K562 (cell line): ENCODE data around the gene ARAF. TPM values are rescaled to one million over a fixed set of nuclear protein-coding genes. Genes with fewer than 3 reads are reported as not detected.

Experiments
- ATAC-seq: fragments of 200-7000 bp; cut with Tn5 transposase; 3 replicates; pipeline ENCODE4 v1.9.1; 2020; ENCODE audit warnings: moderate library complexity
- BruUV-seq: library from RNA; stranded (reverse); fragments of 400-500 nt; replicated peaks from 2 replicates; lab custom pipeline; 2021; lab: Mats Ljungman, UMichigan
- CTCF ChIA-PET: fragments of 300-600 bp; formaldehyde crosslinking; extraction: SDS; loops from one replicate; lab custom pipeline; 2021; ENCODE audit warnings: low intra/inter-chr PET ratio; lab: Yijun Ruan, JAX
- POLR2A ChIA-PET: fragments of 300-600, 350-650 bp; sonication (Branson Sonifier 250); formaldehyde crosslinking; extraction: SDS; loops from one replicate; lab custom pipeline; 2021; ENCODE audit warnings: antibody characterized with exemption, inconsistent platforms; lab: Yijun Ruan, JAX
- DNase-seq, 4 experiments: peaks; one replicate each; pipeline versions ENCODE4 v3.0.0 to v3.0.0-alpha.2; 2011 to 2018; ENCODE audit warnings: low spot score in 3 of 4, mixed read lengths in 3 of 4; ENCODE audit errors: extremely low read depth in 1 of 4
- FAIRE-seq: peaks from 2 replicates; lab custom pipeline; 2011; peaks lifted over from hg19 to GRCh38; lab: Jason Lieb, UNC
- H2AFZ ChIP-seq: 2 replicates; pipeline ENCODE4 v1.6.0; 2011; ENCODE audit warnings: low read depth, low read length, control low read depth, inconsistent platforms
- H3K27ac ChIP-seq: fragments of 200-600 bp; 3 replicates; pipeline ENCODE4 v1.8.0; 2011; ENCODE audit warnings: low read depth, mild to moderate bottlenecking, control low read depth, inconsistent platforms, low read length, moderate library complexity, mixed read lengths; ENCODE audit errors: extremely low read depth
- H3K27me3 ChIP-seq, 2 experiments: fragments of 300-600 bp in 1 of 2; 2 replicates in 1 of 2; 3 replicates in 1 of 2; pipeline versions ENCODE4 v1.6.0 to v1.8.0; 2011; ENCODE audit warnings: inconsistent platforms in 2 of 2, low read length in 2 of 2, mild to moderate bottlenecking in 1 of 2, mixed read lengths in 1 of 2, moderate library complexity in 1 of 2; ENCODE audit not compliant: control insufficient read depth in 2 of 2, insufficient read depth in 2 of 2
- H3K36me3 ChIP-seq: fragments of 300-600 bp; 3 replicates; pipeline ENCODE4 v1.8.0; 2011; ENCODE audit warnings: mild to moderate bottlenecking, low read length, inconsistent platforms; ENCODE audit not compliant: control insufficient read depth, insufficient read depth
- H3K4me1 ChIP-seq, 2 experiments: fragments of 200-600 bp in 1 of 2; replicated peaks in 1 of 2; 2 replicates in 1 of 2; 3 replicates in 1 of 2; pipeline versions ENCODE4 v1.5.1 to v1.8.0; 2011; ENCODE audit warnings: inconsistent platforms in 2 of 2, low read length in 2 of 2, mild to moderate bottlenecking in 1 of 2, mixed read lengths in 1 of 2, moderate library complexity in 1 of 2; ENCODE audit not compliant: control insufficient read depth in 2 of 2, insufficient read depth in 2 of 2
- H3K4me2 ChIP-seq: 2 replicates; pipeline ENCODE4 v1.6.1; 2011; ENCODE audit warnings: low read length, control low read depth, inconsistent platforms, mixed read lengths; ENCODE audit not compliant: insufficient read depth
- H3K4me3 ChIP-seq: fragments of 200-600 bp; sonication (generic), shearing (Covaris generic); 2 replicates; pipeline ENCODE4 v1.5.1; 2016; ENCODE audit warnings: control low read depth, inconsistent platforms
- H3K79me2 ChIP-seq: fragments of 200-600 bp; 3 replicates; pipeline ENCODE4 v1.8.0; 2011; ENCODE audit warnings: low read length, inconsistent platforms; ENCODE audit not compliant: control insufficient read depth, insufficient read depth
- H3K9ac ChIP-seq, 2 experiments: 2 replicates each; pipeline versions ENCODE4 v1.6.0 to v1.6.1; 2011; ENCODE audit warnings: low read depth in 2 of 2, low read length in 2 of 2, control low read depth in 1 of 2, inconsistent platforms in 1 of 2, mild to moderate bottlenecking in 1 of 2, mixed read lengths in 1 of 2; ENCODE audit not compliant: insufficient read depth in 1 of 2
- H3K9me1 ChIP-seq: one replicate; pipeline ENCODE4 v1.6.0; 2011; ENCODE audit warnings: inconsistent platforms, mild to moderate bottlenecking, low read length, moderate library complexity; ENCODE audit not compliant: control insufficient read depth, insufficient read depth
- H3K9me3 ChIP-seq: replicated peaks from 2 replicates; pipeline ENCODE4 v1.5.1; 2011; ENCODE audit warnings: low read depth, low read length, inconsistent platforms; ENCODE audit not compliant: control insufficient read depth, insufficient read depth
- H4K20me1 ChIP-seq: replicated peaks from 2 replicates; pipeline ENCODE4 v1.6.1; 2011; ENCODE audit warnings: low read length, inconsistent platforms, mixed read lengths; ENCODE audit not compliant: control insufficient read depth, insufficient read depth
- BCL6 ChIP-seq: fragments of 250-450 bp; sonication (Bioruptor Pico); IDR thresholded peaks from 2 replicates; pipeline ENCODE4 v1.4.0; 2020
- ETV1 ChIP-seq: fragments of 450-650 bp; conservative IDR thresholded peaks from 2 replicates; pipeline ENCODE4 v1.6.1; 2016; ENCODE audit warnings: missing genetic modification characterization, control low read depth, low read depth, missing compliant biosample characterization
- FOXK1 ChIP-seq: sonication (generic); formaldehyde crosslinking; IDR thresholded peaks from 2 replicates; pipeline ENCODE4 v1.8.0; 2022; ENCODE audit warnings: missing genetic modification reagents, mild to moderate bottlenecking, borderline replicate concordance
- NKRF ChIP-seq: fragments of 450-650 bp; IDR thresholded peaks from 2 replicates; pipeline ENCODE4 v1.6.1; 2016; ENCODE audit warnings: borderline replicate concordance
- POLR2G ChIP-seq: fragments of 200-400 bp; formaldehyde crosslinking; IDR thresholded peaks from 2 replicates; pipeline ENCODE4 v1.6.1; 2017; ENCODE audit warnings: low read depth, mild to moderate bottlenecking, antibody characterized with exemption, low read length, moderate library complexity
- PPARD ChIP-seq: fragments of 250-450 bp; sonication (Bioruptor Pico); IDR thresholded peaks from 2 replicates; pipeline ENCODE4 v1.8.0; 2022; ENCODE audit warnings: inconsistent platforms, mild to moderate bottlenecking, moderate library complexity
- RERE ChIP-seq: sonication (generic); formaldehyde crosslinking; IDR thresholded peaks from 2 replicates; pipeline ENCODE4 v1.8.0; 2023; ENCODE audit warnings: missing genetic modification reagents, mild to moderate bottlenecking, borderline replicate concordance
- RFX7 ChIP-seq: fragments of 250-450 bp; sonication (Bioruptor Pico); IDR thresholded peaks from 2 replicates; pipeline ENCODE4 v1.5.1; 2021; ENCODE audit warnings: mild to moderate bottlenecking
- ZHX1 ChIP-seq: fragments of 150-350 bp; conservative IDR thresholded peaks from 2 replicates; pipeline ENCODE4 v1.6.1; 2014; ENCODE audit warnings: low read length
- ZKSCAN1 ChIP-seq: fragments of 150-350 bp; IDR thresholded peaks from 2 replicates; pipeline ENCODE4 v1.6.1; 2016; ENCODE audit warnings: low read depth, low read length
- ZNF175 ChIP-seq: fragments of 200-800 bp; sonication (Bioruptor generic); IDR thresholded peaks from 2 replicates; pipeline ENCODE4 v1.6.1; 2016; ENCODE audit warnings: low read depth, mild to moderate bottlenecking, missing genetic modification characterization, missing compliant biosample characterization
- WGBS: fragments of 100-300 bp; shearing (Covaris generic); methylation state at CpG from one replicate; pipeline ENCODE4 v1.1.6; 2016; ENCODE audit warnings: low coverage, mixed read lengths; ENCODE audit not compliant: insufficient coverage; ENCODE audit errors: missing lambda C conversion rate; 5-methylcytosine and 5-hydroxymethylcytosine counted together
- in situ Hi-C: fragments of 300-500 bp; cut with MboI; formaldehyde crosslinking; loops from 4 replicates; pipeline ENCODE4 v1.15.0; 2018; ENCODE audit warnings: inconsistent platforms, mixed read lengths
- intact Hi-C: fragments of 100-400 bp; cut with micrococcal nuclease; formaldehyde crosslinking; loops from 2 replicates; pipeline ENCODE4 v1.14.2; 2022
- polyA plus RNA-seq, 8 experiments: library from polyadenylated mRNA; depleted of rRNA in 4 of 8; stranded (reverse) in 5 of 8; unstranded in 3 of 8; fragments of >200 nt; fragmentation: Nextera tagmentation in 2 of 8; fragmentation: Illumina TruSeq in 1 of 8; extraction: Ambion mirVana in 2 of 8; extraction: Trizol in 1 of 8; gene quantifications; 2 replicates each; pipeline versions ENCODE4 v1.2.1 to v1.2.3, GENCODE V29; 2011 to 2014; ENCODE audit warnings: inconsistent platforms in 1 of 8, missing spikeins in 1 of 8
- total RNA-seq, 7 experiments: library from RNA; depleted of rRNA in 6 of 7; stranded (reverse); fragments of >200 nt in 6 of 7; fragmentation: Illumina TruSeq in 2 of 7; extraction: Trizol in 2 of 7; gene quantifications; 2 replicates each; pipeline versions ENCODE4 v1.2.1 to v1.2.3, GENCODE V29; 2011 to 2021; ENCODE audit warnings: low replicate concordance in 1 of 7

The ARAF gene
- total and polyA plus RNA-seq, 9 of the 15 experiments (the other 6 are each of a cell fraction or from before 2014, with no cell fraction given) = 5.5 to 70.0 (median 29.4) TPM

GRCh38 chrX:47571215-47571614 lies 10.2 kb downstream of the ARAF start:
- no peaks in the 10 kb centered on the region for H4K20me1 ChIP-seq
- TF ChIP-seq BCL6 (CRISPR knock-in tag) (no peak), PPARD (no peak), POLR2G (peak; percentile 41), NKRF (no peak), RERE (CRISPR knock-in tag) (no peak), ETV1 (tag) (no peak), RFX7 (no peak), FOXK1 (no peak), ZHX1 (no peak), ZKSCAN1 (peak; percentile 86), ZNF175 (CRISPR knock-in tag) (no peak)
- TF ChIP-seq, all 486 proteins: peak for 2
- H3K4me1 ChIP-seq = peaks cover 0 to 41% of the 10 kb centered on the region in 2 experiments; a peak in 3 of 5 replicates
- no peaks in the 10 kb centered on the region for H3K9me1 ChIP-seq
- POLR2A ChIA-PET = interaction anchor here (1.3 kb wide), 1 partner anchor 11 kb away, joined by 4 read pairs; no protein-coding TSS in a partner anchor
- H3K4me3 ChIP-seq = no peak overlapping the region
- H3K4me2 ChIP-seq = no peak overlapping the region
- 92% methylated on average over 6 of the region's 11 CpGs for WGBS
- intact Hi-C loops = no loop called here
- no peak overlapping the region for H3K27ac ChIP-seq
- no peak overlapping the region for H3K9ac ChIP-seq
- FAIRE-seq (no peak), DNase-seq (no peak), ATAC-seq (peak; percentile 37; the same call in 2 of the 3 replicates)
- no TSS peak for BruUV-seq
- H3K79me2 ChIP-seq = no peaks in the 10 kb centered on the region
- in situ Hi-C loops = no loop called here
- no peak overlapping the region for H2AFZ ChIP-seq
- H3K9me3 ChIP-seq = no peaks in the 10 kb centered on the region
- no peaks in the 10 kb centered on the region for H3K27me3 ChIP-seq
- peaks cover 59% of the 10 kb centered on the region; the same call in 2 of the 3 replicates for H3K36me3 ChIP-seq
- CTCF ChIA-PET = no interaction called here
